ENCODE data around the gene ARNT2.
A peak's percentile ranks its signal among the peaks of the same experiment; 100 is the strongest.

- TF ChIP-seq CTCF (IDR thresholded peaks at IDR 0.05) (no peak), MAX (IDR thresholded peaks at IDR 0.05; ENCODE audit: low read depth) (peak; percentile 84), TAF1 (IDR thresholded peaks at IDR 0.05; ENCODE audit: borderline replicate concordance, low read depth, low read length) (no peak), YY1 (IDR thresholded peaks at IDR 0.05; ENCODE audit: low read depth) (no peak), POLR2AphosphoS5 (IDR thresholded peaks at IDR 0.05; ENCODE audit: low read depth, low read length) (peak; percentile 45; the same call in 1 of the 2 replicates), GATA2 (CRISPR knock-in tag; IDR thresholded peaks at IDR 0.05) (no peak), RFX5 (IDR thresholded peaks at IDR 0.05; ENCODE audit: low read length) (no peak), CHD2 (IDR thresholded peaks at IDR 0.05; ENCODE audit: low read length, partially characterized antibody) (no peak), EZH2phosphoT487 (IDR thresholded peaks at IDR 0.05; ENCODE audit: borderline replicate concordance, low read depth) (no peak), FOXJ3 (CRISPR knock-in tag; IDR thresholded peaks at IDR 0.05) (no peak), IRF3 (IDR thresholded peaks at IDR 0.05; ENCODE audit: low read depth, low read length) (no peak), MXI1 (IDR thresholded peaks at IDR 0.05; ENCODE audit: low read depth, low read length) (no peak)
These were observed 84.9 kb downstream of the ARNT2 start for GRCh38 chr15:80489030-80489594.
